ENCODE data around the gene PSMB10.

PSMB10 gene

DNA sequence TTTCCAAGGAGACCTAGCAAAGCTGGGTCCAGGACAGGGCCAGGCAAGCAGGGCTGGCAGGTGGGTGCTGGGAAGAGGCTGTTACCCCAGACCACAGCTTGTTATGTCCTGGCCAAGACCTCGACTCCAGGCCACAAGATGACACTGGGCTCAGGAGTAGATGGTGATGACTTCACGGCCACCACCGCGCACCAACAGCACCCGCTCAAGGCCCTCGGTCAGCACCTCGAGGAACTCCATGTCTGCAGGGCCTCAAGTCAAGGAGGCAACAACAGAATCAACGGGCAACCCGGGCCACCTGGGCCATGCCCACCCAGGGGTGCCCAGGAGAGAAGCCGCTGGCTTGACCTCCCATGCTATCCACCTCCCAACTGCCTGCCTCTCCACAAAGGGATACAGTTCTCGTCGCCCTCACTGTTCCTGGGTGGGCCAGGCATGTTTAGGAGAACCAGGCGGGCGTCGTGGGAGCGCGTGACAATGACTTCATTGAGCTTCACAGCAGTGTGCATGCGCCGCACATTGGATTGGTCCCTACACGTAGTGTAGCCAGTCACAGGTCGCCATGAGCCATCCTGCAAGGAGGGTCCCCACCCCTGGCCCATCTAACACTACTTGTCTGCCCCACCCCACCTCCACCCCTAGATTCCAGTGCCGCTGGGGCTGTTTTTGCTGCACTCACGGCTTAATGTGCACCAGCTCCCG lies 8.2 kb upstream of the PSMB10 start:
- TF ChIP-seq, protein P1, sequence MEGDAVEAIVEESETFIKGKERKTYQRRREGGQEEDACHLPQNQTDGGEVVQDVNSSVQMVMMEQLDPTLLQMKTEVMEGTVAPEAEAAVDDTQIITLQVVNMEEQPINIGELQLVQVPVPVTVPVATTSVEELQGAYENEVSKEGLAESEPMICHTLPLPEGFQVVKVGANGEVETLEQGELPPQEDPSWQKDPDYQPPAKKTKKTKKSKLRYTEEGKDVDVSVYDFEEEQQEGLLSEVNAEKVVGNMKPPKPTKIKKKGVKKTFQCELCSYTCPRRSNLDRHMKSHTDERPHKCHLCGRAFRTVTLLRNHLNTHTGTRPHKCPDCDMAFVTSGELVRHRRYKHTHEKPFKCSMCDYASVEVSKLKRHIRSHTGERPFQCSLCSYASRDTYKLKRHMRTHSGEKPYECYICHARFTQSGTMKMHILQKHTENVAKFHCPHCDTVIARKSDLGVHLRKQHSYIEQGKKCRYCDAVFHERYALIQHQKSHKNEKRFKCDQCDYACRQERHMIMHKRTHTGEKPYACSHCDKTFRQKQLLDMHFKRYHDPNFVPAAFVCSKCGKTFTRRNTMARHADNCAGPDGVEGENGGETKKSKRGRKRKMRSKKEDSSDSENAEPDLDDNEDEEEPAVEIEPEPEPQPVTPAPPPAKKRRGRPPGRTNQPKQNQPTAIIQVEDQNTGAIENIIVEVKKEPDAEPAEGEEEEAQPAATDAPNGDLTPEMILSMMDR (IDR thresholded peaks at IDR 0.05; ENCODE audit: insufficient read depth, low read depth, low read length, missing control alignments) = no peak
- no peak overlapping the region for H3K4me3 ChIP-seq (ENCODE audit: low read length)
- DNase-seq (ENCODE audit: low read depth) = no peak

DNA sequence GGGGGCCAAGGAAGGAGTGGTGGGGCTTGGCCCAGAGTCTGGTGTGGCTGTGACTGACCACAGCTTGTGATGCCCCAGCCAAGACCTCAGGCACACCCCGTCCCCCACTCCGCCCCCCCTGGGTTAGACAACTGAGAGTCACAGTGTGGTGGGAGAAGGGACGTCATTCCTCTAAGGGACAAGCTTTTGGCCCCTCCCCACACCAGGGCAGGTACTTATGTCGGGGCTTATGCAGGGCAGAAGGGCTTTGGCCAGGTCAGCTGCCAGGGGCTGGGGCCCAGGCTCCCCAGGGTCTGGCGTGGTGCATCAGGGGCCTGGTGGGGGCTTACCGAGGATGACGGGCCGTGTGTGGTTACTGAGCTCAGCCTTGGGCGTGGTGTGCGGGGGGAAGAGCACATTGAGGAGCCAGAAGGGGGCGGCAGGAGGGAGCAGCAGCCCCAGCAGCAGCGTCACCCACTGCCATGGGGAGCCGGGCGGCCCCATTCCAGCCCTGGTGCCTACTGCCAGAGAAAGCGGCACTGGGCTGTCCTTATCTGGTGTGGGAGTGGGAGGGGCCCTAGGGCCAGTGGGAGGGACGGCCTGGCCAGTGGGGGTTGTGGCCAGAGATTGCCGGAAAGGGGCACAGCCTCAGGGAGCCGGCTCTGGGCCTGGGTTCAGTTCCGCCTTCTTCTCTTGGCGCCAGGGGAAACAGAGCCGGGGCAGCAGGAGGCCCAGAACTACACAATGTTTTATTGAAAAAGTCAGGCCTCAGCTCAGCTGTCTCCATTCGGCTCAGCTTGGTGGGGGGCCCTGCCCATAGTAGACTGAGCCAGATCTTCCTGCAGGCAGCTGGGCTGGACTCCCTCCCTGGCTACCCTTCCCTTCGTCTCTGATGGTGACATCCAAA lies 7.2 kb upstream of the PSMB10 start, which contains the start of gene LCAT:
Gene LCAT, minus strand, starts transcription at position 502 of the 886 bp plus-strand sequence. Its CDS starts 19 bp downstream, at position 483.
- no peak within 1 kb of the TSS for H3K4me3 ChIP-seq (ENCODE audit: low read length)
- no peak for DNase-seq (ENCODE audit: low read depth)
- TF ChIP-seq, protein P1 (IDR thresholded peaks at IDR 0.05; ENCODE audit: insufficient read depth, low read depth, low read length, missing control alignments) = no peak

DNA sequence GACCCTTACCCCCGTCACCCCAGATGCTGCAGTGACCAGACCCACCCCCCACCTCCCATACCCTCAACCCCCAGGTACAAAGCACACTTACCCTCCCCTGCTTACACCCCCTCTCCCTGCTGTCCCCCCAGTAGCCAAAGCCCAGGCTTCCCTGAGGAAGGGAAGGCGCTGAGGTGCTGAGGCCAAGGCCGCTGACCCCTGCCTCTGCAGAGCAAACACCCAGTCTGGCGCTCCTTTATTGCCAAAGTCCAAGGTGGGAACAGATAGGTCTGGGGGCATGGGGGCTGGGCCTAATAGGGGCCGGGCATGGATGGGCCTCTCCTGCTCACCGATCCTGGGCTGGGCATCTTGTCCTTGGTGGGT lies 6.6 kb upstream of the PSMB10 start:
- H3K4me3 ChIP-seq (ENCODE audit: low read length) = no peak overlapping the region
- no peak for DNase-seq (ENCODE audit: low read depth)
- TF ChIP-seq, protein P1 (IDR thresholded peaks at IDR 0.05; ENCODE audit: insufficient read depth, low read depth, low read length, missing control alignments) = no peak

DNA sequence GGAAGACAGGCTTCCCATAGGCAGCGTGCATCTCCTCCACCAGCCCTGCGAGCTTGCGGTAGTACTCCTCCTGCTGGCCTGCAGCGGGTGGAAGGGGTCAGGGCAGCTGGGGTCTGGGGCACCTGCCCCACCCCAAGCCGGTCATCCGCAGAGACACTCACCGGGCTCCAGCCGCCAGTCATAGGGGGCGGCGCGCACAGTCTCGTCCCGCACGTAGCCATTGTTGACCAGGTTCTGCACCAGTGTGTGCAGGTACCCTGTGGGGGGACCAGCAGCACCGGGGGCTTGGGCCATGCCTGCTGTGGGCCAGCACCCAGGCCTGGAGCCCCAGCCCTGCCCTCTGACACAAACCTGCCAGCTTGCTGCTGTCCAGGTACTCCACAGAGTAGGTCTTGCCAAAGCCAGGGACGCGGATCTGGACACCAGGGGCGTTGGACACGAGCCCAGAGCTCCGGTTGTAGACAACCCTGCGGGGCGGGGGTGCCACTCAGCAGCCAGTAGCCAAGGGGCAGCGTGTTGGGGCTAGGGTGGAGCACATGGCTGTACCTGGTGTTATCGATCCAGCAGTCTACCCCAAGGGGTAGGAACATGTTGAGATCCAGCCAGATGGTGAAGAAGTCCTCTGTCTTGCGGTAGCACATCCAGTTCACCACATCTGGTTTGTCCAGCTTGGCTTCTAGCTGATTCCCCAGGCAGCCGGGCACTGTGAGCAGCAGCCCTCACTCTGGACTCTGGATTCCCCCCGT lies 6.0 kb upstream of the PSMB10 start:
- H3K4me3 ChIP-seq (ENCODE audit: low read length) = no peak overlapping the region
- DNase-seq (ENCODE audit: low read depth) = no peak
- TF ChIP-seq, protein P1 (IDR thresholded peaks at IDR 0.05; ENCODE audit: insufficient read depth, low read depth, low read length, missing control alignments) = no peak

DNA sequence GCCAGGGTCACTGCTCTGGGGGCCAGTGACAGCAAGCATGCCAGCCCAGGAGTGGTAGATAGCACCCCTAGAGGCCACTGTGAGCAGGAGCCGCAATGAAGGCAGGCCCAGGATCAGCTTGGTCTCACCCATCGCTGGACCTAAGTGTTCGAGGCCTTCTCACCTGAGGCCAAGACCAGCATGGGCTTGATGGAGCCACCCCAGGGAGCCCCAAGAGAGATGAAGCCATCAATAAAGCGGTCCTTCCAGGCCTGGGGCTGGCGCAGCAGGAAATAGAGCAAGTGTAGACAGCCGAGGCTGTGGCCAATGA lies 5.5 kb upstream of the PSMB10 start:
- H3K4me3 ChIP-seq (ENCODE audit: low read length) = no peak overlapping the region
- peak; percentile 50 for DNase-seq (ENCODE audit: low read depth)
- TF ChIP-seq, protein P1 (IDR thresholded peaks at IDR 0.05; ENCODE audit: insufficient read depth, low read depth, low read length, missing control alignments) = peak; percentile 75

DNA sequence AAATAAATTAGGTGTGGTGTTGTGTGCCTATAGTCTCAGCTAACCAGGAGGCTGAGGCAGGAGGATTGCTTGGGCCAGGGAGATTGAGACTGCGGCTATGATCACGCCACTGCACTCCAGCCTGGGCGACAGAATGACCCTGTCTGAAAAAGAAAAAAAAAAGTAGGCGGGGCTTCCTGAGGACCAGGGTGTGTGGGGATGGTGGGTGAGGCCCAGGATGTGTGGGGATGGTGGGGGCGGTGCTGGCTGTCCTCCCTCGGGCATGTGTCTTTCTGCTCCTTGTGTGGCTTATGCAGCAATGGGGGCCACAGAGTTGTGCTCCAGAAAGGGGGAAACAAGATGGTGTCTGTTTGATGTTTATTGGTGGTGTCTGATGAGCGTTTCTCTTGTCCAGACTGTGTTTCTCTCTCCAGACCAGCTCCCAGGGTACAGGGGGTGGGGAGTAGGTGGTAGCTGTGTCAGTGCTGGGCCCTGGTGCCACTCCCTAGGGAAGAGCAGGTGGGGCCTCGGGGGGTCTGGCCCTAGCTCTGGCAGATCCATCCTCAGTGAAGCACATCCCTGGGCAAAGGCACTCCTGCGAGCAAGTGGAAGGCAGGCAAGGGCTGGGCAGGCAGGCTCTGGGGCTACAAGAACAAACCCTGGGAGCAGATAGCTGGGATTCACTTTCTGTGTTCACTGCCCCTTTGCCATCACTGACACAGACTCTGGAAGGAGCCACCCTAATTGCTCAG lies 5.0 kb upstream of the PSMB10 start:
- H3K4me3 ChIP-seq (ENCODE audit: low read length) = no peak overlapping the region
- no peak for DNase-seq (ENCODE audit: low read depth)
- TF ChIP-seq, protein P1 (IDR thresholded peaks at IDR 0.05; ENCODE audit: insufficient read depth, low read depth, low read length, missing control alignments) = no peak

Measured in epithelial cell of esophagus (primary cell).